Adrenal gland (tissue), 5 donors: ENCODE data around the gene PPP1R12B.

Experiments used
- POLR2A ChIP-seq, 2 donors: fragments of 450-650 bp; IDR thresholded peaks; one replicate each; pipeline ENCODE4 v1.6.1; 2017; ENCODE audit warnings: antibody characterized with exemption in 2 of 2, mild to moderate bottlenecking in 2 of 2, moderate library complexity in 1 of 2
- TF ChIP-seq, protein P1 (sequence below), 6 experiments: fragments of 450-650 bp in 4 of 6; fragments of 200-600 bp in 2 of 6; sonication (generic) in 1 of 6; IDR thresholded peaks; 1 replicate in 5 of 6; 2 replicates in 1 of 6; pipeline versions ENCODE4 v1.5.1 to v1.8.0; 2016 to 2021; ENCODE audit warnings: antibody characterized with exemption in 6 of 6, mild to moderate bottlenecking in 2 of 6, moderate library complexity in 1 of 6
- donor health status: DM: no; HTN: no; CAD: no.

DNA sequence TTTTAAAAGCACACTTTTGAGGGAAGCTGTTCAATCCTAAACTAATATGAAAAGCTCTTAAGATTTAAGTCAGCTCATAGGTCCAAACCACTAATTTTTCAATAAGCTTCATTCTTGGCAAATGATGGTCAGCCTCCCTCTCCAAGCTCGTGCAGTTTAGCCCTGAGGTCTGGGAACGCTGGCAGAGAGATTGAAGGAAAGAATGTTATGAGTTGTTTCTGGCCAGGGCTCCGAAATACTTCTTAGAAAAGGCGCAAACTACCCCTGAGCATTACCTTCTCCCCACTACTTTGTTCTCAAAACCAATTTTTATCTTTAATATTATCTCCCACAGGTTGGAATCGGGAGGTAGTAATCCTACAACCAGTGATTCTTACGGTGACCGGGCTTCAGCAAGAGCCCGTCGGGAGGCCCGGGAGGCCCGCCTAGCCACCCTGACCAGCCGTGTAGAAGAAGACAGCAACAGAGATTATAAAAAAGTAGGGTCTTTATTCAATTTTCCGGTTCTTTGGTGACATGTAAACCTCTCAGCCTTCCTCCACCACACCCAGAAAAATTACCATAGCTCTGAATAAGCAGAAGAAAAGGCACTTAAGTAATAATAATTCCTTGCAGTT lies 214.1 kb downstream of the PPP1R12B start:
- no peak for TF ChIP-seq POLR2A (IDR thresholded peaks at IDR 0.05)
- TF ChIP-seq, protein P1, sequence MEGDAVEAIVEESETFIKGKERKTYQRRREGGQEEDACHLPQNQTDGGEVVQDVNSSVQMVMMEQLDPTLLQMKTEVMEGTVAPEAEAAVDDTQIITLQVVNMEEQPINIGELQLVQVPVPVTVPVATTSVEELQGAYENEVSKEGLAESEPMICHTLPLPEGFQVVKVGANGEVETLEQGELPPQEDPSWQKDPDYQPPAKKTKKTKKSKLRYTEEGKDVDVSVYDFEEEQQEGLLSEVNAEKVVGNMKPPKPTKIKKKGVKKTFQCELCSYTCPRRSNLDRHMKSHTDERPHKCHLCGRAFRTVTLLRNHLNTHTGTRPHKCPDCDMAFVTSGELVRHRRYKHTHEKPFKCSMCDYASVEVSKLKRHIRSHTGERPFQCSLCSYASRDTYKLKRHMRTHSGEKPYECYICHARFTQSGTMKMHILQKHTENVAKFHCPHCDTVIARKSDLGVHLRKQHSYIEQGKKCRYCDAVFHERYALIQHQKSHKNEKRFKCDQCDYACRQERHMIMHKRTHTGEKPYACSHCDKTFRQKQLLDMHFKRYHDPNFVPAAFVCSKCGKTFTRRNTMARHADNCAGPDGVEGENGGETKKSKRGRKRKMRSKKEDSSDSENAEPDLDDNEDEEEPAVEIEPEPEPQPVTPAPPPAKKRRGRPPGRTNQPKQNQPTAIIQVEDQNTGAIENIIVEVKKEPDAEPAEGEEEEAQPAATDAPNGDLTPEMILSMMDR (IDR thresholded peaks at IDR 0.05) = no peak
